NK-92 (cell line): ENCODE data around the gene MAP3K19.

ENCODE experiments used
- DNase-seq: peaks from one replicate; lab custom pipeline; 2025; ENCODE audit not compliant: unreplicated experiment; lab: John Stamatoyannopoulos, UW

MAP3K19 gene

GRCh38 chr2:134934641-134935040 is 112.6 kb downstream of the MAP3K19 start:
- no peak for DNase-seq

GRCh38 chr2:134934150-134934549 is 113.1 kb downstream of the MAP3K19 start:
- DNase-seq, result no peak

GRCh38 chr2:134933732-134934131 is 113.5 kb downstream of the MAP3K19 start:
- no peak for DNase-seq

- DNase-seq, result no peak
These were observed 114.3 kb downstream of the MAP3K19 start for GRCh38 chr2:134932864-134933526.

GRCh38 chr2:134927195-134927594 is 120.1 kb downstream of the MAP3K19 start:
- DNase-seq, result no peak

- DNase-seq, result no peak
These were observed 120.9 kb downstream of the MAP3K19 start for GRCh38 chr2:134926231-134926931.

- DNase-seq, result no peak
These were observed 122.3 kb downstream of the MAP3K19 start for GRCh38 chr2:134924912-134925311.

GRCh38 chr2:134919341-134920210 is 127.7 kb downstream of the MAP3K19 start:
- DNase-seq, result no peak

- DNase-seq, result peak; percentile 98
These were observed 128.5 kb downstream of the MAP3K19 start, which contains the start of gene CCNT2 for GRCh38 chr2:134918526-134919340. CCNT2 (plus strand) TSS chr2:134918822; CDS start chr2:134918855, 33 bp downstream.

- peak; percentile 55 for DNase-seq
These were observed 129.2 kb downstream of the MAP3K19 start for GRCh38 chr2:134917888-134918525.

GRCh38 chr2:134917360-134917865 is 129.8 kb downstream of the MAP3K19 start:
- DNase-seq, result no peak
